GM18517 (cell line): Measurements from ENCODE around the gene EXOC7.
"Not testable (repeated sequence)": the region's sequence is repeated elsewhere in the genome, so short reads cannot be mapped to it uniquely, and the experiment has no call there.

Experiments used
- ATAC-seq: cut with Tn5 transposase; IDR thresholded peaks from one replicate; pipeline ENCODE4 v1.9.1; 2021; ENCODE audit warnings: mild to moderate bottlenecking, moderate library complexity; ENCODE audit not compliant: unreplicated experiment

Gene EXOC7

GRCh38 chr17:76088868-76089576 is 14.6 kb downstream of the EXOC7 start:
- no peak for ATAC-seq

GRCh38 chr17:76088041-76088867 is 15.3 kb downstream of the EXOC7 start:
- ATAC-seq = no peak

GRCh38 chr17:76087531-76087930 is 16.1 kb downstream of the EXOC7 start:
- ATAC-seq = no peak

GRCh38 chr17:76086384-76086783 is 17.2 kb downstream of the EXOC7 start:
- ATAC-seq = no peak

- ATAC-seq = no peak
Measured at GRCh38 chr17:76085731-76086366, 17.7 kb downstream of the EXOC7 start.

DNA sequence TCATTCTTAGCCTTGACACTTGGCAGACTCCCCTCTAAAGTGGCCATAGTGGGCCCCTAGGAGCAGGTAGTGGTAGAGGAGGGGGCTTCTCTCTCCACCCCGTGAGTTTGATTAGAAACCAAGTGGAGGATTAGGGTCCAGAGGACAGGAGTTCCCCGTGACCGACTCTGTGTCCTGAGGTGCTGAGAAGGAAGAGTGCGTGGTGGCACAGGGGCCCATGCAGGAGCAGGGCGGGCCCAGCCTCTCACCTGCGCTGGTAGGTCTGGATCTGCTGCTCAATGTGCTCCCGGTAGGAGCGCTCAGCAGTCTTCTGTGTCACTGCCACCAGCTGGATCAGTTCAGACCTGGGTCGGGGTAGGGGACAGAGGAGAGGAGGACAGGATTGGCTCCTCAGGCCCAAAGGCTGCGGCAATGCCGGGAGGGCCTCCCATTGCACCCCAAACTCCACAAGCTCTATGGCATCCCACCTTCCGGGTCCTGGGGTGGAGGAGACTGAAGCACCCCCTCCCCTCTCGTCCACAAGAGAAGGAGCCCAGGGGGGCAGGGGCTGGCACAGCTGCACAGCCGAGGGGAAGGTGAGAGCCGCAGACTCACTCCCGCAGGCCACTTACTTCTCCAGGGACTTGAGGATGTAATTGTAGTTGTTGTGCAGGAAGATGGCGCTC is 18.4 kb downstream of the EXOC7 start:
- ATAC-seq = no peak

DNA sequence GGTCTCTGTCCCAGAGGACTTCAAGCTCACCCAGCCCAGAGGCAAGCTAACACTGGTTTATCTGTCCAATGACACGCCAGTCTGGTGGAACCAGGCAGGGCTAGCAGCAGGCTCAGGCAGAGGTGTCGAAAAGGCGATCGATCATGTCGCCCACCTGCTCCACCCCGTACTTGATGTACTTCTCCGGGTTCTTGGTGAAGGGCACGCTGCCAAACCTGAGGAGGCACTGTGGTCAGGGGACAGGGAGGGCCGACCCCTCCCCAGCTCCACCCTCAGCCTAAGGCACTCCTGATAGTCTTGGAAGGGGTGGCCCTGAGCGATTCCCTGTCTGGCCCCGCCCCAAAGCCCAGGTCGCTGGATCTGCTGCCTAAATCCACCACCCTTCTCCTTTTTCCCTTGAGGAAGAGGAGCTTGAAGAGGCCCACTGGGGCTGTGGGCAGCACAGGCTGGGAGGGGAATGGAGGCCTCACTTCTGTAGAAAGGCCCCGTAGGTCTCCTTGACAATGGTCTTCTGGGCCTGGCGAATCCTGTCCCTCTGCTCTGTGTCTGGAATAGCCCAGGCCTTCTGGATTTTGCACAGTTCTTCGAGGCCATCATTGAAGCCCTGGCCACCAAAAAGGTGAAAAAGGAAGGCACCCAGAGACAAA is 19.9 kb downstream of the EXOC7 start:
- no peak for ATAC-seq

GRCh38 chr17:76082326-76083251 is 21.0 kb downstream of the EXOC7 start:
- ATAC-seq = no peak

GRCh38 chr17:76081295-76082210 is 22.0 kb downstream of the EXOC7 start:
- ATAC-seq = no peak

DNA sequence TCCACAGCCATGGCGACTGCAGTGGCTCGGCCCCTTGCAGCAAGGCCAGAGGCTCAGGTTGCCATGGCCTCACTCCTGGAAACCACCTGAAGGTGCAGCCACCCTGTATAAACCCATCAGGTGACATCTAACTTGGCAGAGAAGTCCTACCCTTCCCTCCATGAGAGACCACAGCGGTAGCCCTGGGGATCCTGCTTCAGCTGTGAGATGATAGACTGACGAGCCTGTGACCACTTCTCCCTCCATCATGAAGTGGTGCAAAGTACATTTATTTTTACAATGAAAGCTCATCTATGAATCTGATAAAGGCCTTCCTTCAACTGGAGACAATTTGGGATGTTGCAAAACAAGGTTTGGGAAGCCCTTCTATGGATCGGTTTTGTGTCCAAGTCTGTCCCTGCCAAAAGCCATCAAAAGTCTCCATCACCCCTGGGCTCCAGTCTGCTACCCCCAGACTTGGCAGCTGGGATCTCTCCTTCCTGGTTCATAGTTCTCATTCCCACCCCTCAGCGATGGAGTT is 22.8 kb downstream of the EXOC7 start:
- no peak for ATAC-seq

- no peak for ATAC-seq
Measured at GRCh38 chr17:76079956-76080767, 23.4 kb downstream of the EXOC7 start.

DNA sequence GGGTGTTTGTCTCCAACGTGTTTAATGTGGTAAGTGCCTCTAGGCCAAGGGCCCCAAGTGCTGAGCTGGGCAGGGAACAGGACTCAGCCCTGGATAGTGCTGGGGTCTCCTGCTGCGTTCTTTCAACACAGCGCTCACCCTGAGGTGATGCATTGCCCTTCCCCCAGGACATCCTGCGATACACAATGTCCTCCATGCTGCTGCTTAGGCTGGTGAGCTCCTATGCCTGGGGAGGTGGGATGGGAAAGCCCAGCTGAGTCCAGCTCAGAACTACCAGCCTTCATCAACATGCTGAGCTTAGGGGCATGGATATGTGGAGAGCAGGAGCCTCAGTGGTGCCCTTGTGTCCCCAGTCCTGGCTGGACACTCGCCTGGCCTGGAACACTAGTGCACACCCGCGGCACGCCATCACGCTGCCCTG is 24.0 kb downstream of the EXOC7 start:
- no peak for ATAC-seq

DNA sequence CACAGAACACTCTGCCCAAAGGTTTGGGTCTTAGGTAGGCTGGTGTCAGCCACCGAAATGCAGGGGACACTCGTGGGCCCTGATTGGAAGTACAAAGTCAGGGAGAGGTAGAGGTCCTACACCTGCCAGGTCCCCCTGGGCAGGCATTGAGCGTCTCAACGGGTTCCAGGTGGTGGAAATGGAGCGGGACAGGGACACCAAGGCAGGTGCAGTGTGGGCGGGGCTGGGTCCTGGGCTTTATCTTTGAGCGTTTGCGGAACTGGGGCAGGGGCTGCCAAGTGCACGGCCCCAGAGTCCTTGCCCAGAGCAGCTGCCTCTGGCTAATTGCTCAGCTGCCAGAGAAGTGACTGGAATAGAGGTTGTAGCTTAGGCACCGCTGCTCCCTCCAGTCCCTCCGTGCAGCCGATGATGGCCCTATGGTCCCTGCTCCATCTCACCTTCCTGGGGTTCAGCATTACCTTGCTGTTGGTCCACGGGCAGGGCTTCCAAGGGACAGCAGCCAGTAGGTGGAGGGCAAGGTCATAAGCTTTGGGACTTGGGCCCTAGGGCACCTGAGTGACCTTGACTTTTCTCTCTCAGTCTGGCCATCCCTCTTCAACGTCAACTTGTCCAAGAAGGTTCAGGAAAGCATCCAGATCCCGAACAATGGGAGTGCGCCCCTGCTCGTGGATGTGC is 24.6 kb downstream of the EXOC7 start, which contains the start of gene ZACN:
Gene ZACN, plus strand, starts transcription at position 323 of the 675 bp plus-strand sequence. Its CDS starts 83 bp downstream, at position 406.
- no peak for ATAC-seq

DNA sequence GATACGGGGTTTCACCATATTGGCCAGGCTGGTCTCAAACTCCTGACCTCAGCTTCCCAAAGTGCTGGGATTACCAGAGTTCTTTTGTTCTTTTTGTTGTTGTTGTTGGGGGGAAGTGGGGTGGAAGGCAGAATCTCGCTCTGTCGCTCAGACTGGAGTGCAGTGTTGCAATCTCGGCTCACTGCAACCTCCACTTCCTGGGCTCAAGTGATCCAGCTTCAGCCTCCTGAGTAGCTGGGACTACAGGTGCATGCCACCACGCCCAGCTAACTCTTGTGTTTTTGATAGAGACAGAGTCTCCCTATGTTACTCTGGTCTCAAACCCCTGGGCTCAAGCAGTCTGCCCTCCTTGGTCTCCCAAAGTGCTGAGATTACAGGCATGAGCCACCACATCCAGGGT is 25.2 kb downstream of the EXOC7 start:
- ATAC-seq = not testable (repeated sequence)

DNA sequence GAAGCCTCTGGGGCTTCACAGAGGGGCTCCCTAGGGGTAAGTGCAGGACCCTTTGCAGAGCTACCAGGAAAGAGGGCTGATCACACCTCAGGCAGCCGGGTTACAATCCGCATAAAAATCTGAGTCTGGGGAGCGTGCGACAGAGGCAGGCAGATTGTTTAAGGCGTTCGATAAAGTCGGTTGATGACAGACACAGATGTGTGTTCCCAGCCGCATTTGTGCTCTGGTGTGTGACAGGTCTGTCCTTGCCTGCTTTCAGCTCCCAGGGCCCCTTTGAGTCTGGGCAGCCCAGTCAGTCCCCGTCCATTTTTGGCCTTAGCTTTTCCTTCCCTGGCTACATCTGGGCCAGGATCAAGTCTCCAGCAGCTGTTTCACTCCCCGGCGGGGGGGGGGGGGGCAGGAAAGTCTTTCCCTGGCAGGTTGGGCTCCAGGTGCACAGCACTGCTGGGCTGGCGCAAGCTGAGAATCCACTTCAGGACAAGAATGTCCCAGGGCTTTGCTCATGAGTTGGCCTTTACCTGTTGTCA is 25.9 kb downstream of the EXOC7 start:
- ATAC-seq = no peak

GRCh38 chr17:76076765-76077583 is 26.6 kb downstream of the EXOC7 start:
- no peak for ATAC-seq
